ENCODE measurements around the gene CCDC121.

Gene CCDC121

GRCh38 chr2:27651056-27651455 is 22.2 kb upstream of the CCDC121 start:
- H3K4me3 ChIP-seq (ENCODE audit: low read depth, low read length) = no peak overlapping the region
- DNase-seq (ENCODE audit: low read depth) = no peak
- TF ChIP-seq CTCF (IDR thresholded peaks at IDR 0.05; ENCODE audit: low read depth, low read length, missing control alignments) = no peak

- no peak for TF ChIP-seq CTCF (IDR thresholded peaks at IDR 0.05; ENCODE audit: low read depth, low read length, missing control alignments)
- H3K4me3 ChIP-seq (ENCODE audit: low read depth, low read length) = no peak overlapping the region
- no peak for DNase-seq (ENCODE audit: low read depth)
Measured at GRCh38 chr2:27647737-27648136, 18.9 kb upstream of the CCDC121 start.

GRCh38 chr2:27647289-27647688 is 18.5 kb upstream of the CCDC121 start:
- DNase-seq (ENCODE audit: low read depth) = no peak
- no peak overlapping the region for H3K4me3 ChIP-seq (ENCODE audit: low read depth, low read length)
- TF ChIP-seq CTCF (IDR thresholded peaks at IDR 0.05; ENCODE audit: low read depth, low read length, missing control alignments) = no peak

- no peak overlapping the region for H3K4me3 ChIP-seq (ENCODE audit: low read depth, low read length)
- TF ChIP-seq CTCF (IDR thresholded peaks at IDR 0.05; ENCODE audit: low read depth, low read length, missing control alignments) = no peak
- DNase-seq (ENCODE audit: low read depth) = no peak
Measured at GRCh38 chr2:27645197-27645596, 16.4 kb upstream of the CCDC121 start.

- H3K4me3 ChIP-seq (ENCODE audit: low read depth, low read length) = no peak overlapping the region
- no peak for DNase-seq (ENCODE audit: low read depth)
- TF ChIP-seq CTCF (IDR thresholded peaks at IDR 0.05; ENCODE audit: low read depth, low read length, missing control alignments) = no peak
Measured at GRCh38 chr2:27640722-27641245, 12.0 kb upstream of the CCDC121 start.

GRCh38 chr2:27638709-27639108 is 9.9 kb upstream of the CCDC121 start:
- TF ChIP-seq CTCF (IDR thresholded peaks at IDR 0.05; ENCODE audit: low read depth, low read length, missing control alignments) = no peak
- DNase-seq (ENCODE audit: low read depth) = no peak
- no peak overlapping the region for H3K4me3 ChIP-seq (ENCODE audit: low read depth, low read length)

- DNase-seq (ENCODE audit: low read depth) = no peak
- H3K4me3 ChIP-seq (ENCODE audit: low read depth, low read length) = no peak overlapping the region
- TF ChIP-seq CTCF (IDR thresholded peaks at IDR 0.05; ENCODE audit: low read depth, low read length, missing control alignments) = no peak
Measured at GRCh38 chr2:27638037-27638637, 9.3 kb upstream of the CCDC121 start.

All from GM12864 (cell line).